ENCODE data around the gene ZNF592.

ZNF592 gene

DNA sequence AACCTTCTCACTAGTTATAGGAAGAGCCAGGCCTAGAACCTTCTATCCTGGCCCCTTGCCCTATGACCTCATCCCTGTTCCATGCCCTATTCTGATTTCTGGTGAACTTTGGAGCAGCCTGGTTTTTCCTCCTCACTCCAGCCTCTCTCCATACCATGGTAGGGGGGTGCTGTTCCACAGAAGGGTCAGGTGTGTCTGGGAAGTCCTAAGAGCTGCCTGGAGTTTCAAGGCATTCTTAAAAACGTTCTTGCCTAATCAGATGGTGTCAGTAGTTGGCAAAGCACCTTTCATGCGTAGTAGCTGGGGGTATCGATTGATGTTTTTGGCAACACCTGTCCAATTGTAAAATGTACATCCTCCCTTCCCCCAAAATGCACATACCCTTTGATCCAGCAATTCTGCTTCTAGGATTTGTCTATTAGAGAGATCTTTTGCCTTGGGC lies 52.0 kb downstream of the ZNF592 start:
- Histone ChIP-seq H3K27ac (ENCODE audit: insufficient read depth, low read length, poor library complexity, severe bottlenecking) (no peak overlapping the region), H3K36me3 (ENCODE audit: control insufficient read depth, insufficient read depth, low read length) (peaks cover 60% of the 10 kb centered on the region), H3K4me1 (ENCODE audit: control insufficient read depth, insufficient read depth, low read length, poor library complexity, severe bottlenecking) (no peaks in the 10 kb centered on the region), H3K9me3 (ENCODE audit: control insufficient read depth, low read length) (no peaks in the 10 kb centered on the region), H3K4me3 (ENCODE audit: insufficient read depth, low read depth, low read length, poor library complexity, severe bottlenecking) (no peak overlapping the region), H3K27me3 (replicated peaks; ENCODE audit: control insufficient read depth, insufficient read depth, low read length, poor library complexity, severe bottlenecking) (no peaks in the 10 kb centered on the region)
- DNase-seq, result no peak

DNA sequence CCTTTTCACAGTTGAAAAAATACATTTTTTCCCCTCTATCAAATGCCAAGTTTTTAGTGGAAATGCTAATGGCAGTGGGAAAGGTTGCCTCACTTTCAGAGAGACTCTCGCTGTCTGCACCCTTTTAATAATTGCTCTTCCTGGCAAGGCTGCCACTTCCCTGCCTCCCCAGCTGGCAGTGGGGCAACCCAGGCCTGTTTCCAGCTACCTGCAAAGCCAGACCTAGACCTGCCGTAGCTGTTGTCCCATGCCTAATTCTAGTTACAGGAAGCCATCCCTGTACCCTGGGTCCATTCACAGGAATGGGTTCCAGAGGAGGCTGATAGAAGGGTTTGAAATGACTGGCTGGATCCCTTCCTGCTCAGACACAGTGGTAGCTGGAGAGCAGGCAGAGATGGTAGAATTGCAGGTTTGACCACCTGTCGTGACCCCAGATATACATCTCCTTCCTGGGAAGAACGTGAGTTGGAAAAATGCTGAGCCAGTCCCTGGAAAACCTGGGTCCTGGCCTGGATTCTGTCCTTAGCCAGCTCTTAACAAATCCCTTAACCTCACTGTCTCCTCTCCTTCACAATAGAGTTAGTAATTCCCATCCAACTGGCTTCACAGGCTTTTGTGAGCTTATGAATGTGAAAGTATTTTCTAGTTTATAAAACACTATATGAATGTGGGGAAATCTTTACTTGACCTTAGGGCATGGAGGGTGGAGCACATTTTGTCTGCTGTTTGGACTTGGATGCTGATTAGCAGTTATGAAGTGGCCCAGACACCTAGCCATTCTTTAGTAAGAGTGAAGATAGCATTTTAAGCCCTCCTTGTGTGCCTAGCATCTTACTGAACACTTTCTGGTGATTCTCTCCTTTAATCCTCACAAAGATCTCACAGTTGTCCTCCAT lies 55.9 kb downstream of the ZNF592 start:
- no peak for DNase-seq
- no peaks in the 10 kb centered on the region for H3K4me1 ChIP-seq (ENCODE audit: control insufficient read depth, insufficient read depth, low read length, poor library complexity, severe bottlenecking)

DNA sequence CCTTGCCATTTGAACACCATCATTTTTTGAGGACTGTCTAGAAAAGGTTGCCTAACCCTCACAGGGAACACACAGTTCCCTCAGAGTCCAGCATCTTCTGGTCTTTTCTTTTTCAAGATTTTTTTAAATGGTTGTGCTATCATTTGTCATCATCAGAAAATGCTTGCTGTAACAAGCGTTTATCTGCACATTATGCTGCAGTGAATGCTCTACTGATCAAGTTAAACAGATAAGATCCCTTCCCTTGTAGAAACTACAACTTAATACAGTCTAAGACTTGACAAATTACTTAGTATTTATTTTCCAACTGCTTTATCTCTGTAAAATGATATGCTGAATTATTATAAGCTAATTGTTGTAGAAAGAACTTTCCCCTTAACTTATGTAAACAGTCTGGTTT lies 56.8 kb downstream of the ZNF592 start:
- Histone ChIP-seq H3K27me3 (replicated peaks; ENCODE audit: control insufficient read depth, insufficient read depth, low read length, poor library complexity, severe bottlenecking) (no peaks in the 10 kb centered on the region), H3K27ac (ENCODE audit: insufficient read depth, low read length, poor library complexity, severe bottlenecking) (no peak overlapping the region), H3K36me3 (ENCODE audit: control insufficient read depth, insufficient read depth, low read length) (peaks cover 24% of the 10 kb centered on the region), H3K4me3 (ENCODE audit: insufficient read depth, low read depth, low read length, poor library complexity, severe bottlenecking) (no peak overlapping the region), H3K4me1 (ENCODE audit: control insufficient read depth, insufficient read depth, low read length, poor library complexity, severe bottlenecking) (no peaks in the 10 kb centered on the region), H3K9me3 (ENCODE audit: control insufficient read depth, low read length) (no peaks in the 10 kb centered on the region)
- DNase-seq, result no peak

More for the DNA sequence above, 55.9 kb downstream of the ZNF592 start:
- peaks cover 34% of the 10 kb centered on the region for H3K36me3 ChIP-seq (ENCODE audit: control insufficient read depth, insufficient read depth, low read length)
- no peaks in the 10 kb centered on the region for H3K9me3 ChIP-seq (ENCODE audit: control insufficient read depth, low read length)
- H3K27me3 ChIP-seq (replicated peaks; ENCODE audit: control insufficient read depth, insufficient read depth, low read length, poor library complexity, severe bottlenecking), result no peaks in the 10 kb centered on the region
- H3K4me3 ChIP-seq (ENCODE audit: insufficient read depth, low read depth, low read length, poor library complexity, severe bottlenecking), result no peak overlapping the region
- H3K27ac ChIP-seq (ENCODE audit: insufficient read depth, low read length, poor library complexity, severe bottlenecking), result no peak overlapping the region

DNA sequence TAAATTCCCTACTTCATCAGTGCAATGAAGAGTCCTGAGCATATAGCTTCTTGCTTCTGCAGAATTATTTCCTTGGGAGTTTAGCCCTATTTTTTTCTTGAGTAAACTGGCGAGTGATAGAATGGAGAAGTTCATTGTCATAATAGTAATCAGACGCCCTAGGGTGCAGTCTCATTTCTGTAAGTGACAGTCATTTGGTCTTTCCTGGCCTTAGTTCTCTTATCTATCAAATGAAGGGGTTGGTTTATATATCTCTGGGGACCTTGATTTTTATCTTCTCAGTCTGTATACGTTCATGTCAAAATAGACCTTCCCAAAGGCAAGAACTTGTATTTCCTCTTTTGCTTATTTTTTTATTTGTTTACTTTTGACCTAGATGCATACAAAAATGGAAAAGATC lies 58.8 kb downstream of the ZNF592 start:
- Histone ChIP-seq H3K27ac (ENCODE audit: insufficient read depth, low read length, poor library complexity, severe bottlenecking) (no peak overlapping the region), H3K36me3 (ENCODE audit: control insufficient read depth, insufficient read depth, low read length) (peaks cover 7% of the 10 kb centered on the region)
- DNase-seq, result no peak

DNA sequence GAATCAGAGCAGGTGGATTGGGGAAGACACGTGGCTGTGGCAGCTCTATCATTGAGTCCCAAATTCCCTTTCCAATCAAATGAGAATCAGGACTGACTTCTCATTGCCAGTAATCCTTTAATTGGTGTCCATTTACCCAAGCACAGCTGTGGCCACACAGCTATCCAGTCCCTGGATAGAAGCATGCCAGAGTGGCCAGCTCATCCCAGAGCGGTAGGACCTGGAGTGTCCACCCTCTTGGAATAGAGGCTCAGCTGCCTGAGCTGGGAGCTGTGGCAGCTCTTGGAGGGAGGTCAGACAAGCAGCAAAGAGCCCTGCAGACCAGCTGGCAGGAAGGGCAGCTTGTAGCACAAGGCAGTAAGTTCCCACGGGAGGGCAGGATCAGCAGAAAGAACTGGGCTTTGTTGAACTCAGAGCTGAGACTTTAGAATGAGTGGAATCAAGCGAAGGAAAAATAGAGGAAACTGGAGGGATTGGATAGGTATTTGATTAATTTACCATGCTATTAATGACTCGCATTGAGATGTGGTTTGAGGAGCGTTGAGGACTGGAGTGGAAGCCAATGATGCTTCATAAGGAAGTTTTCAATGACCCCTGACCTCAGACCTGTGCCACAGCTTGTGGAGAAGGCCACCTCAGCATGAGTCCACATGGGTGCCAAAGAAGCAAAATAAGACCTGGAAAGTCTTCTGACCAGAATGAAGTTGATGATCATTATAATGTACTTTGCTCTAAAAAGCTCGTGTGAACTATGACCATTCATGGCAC lies 61.9 kb downstream of the ZNF592 start:
- no peak overlapping the region for H3K27ac ChIP-seq (ENCODE audit: insufficient read depth, low read length, poor library complexity, severe bottlenecking)
- no peak for DNase-seq
- no peaks in the 10 kb centered on the region for H3K36me3 ChIP-seq (ENCODE audit: control insufficient read depth, insufficient read depth, low read length)
- no peaks in the 10 kb centered on the region for H3K27me3 ChIP-seq (replicated peaks; ENCODE audit: control insufficient read depth, insufficient read depth, low read length, poor library complexity, severe bottlenecking)
- no peak overlapping the region for H3K4me3 ChIP-seq (ENCODE audit: insufficient read depth, low read depth, low read length, poor library complexity, severe bottlenecking)
- H3K9me3 ChIP-seq (ENCODE audit: control insufficient read depth, low read length), result no peaks in the 10 kb centered on the region
- H3K4me1 ChIP-seq (ENCODE audit: control insufficient read depth, insufficient read depth, low read length, poor library complexity, severe bottlenecking), result no peaks in the 10 kb centered on the region

More for the DNA sequence above, 58.8 kb downstream of the ZNF592 start:
- Histone ChIP-seq H3K9me3 (ENCODE audit: control insufficient read depth, low read length) (no peaks in the 10 kb centered on the region), H3K4me3 (ENCODE audit: insufficient read depth, low read depth, low read length, poor library complexity, severe bottlenecking) (no peak overlapping the region), H3K4me1 (ENCODE audit: control insufficient read depth, insufficient read depth, low read length, poor library complexity, severe bottlenecking) (no peaks in the 10 kb centered on the region), H3K27me3 (replicated peaks; ENCODE audit: control insufficient read depth, insufficient read depth, low read length, poor library complexity, severe bottlenecking) (no peaks in the 10 kb centered on the region)

DNA sequence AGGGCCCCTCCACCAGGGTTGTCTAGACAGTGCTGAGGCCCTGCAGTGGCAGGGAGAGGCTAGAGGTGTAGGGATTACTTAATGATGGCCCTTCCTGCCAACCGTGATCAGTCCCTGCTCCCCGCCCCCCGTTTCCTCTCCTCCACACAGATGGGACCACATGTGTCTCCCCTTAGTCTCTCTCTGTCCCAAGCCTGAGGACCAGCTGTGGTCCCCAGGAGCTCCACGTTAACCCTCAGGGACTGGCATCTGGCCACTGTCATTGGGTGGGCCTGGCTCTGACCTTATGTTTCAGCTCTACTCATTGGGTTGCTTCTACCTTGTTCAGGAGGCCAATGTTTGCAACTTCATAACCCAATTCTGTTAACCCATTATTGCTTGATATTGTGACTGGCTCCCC lies 62.8 kb downstream of the ZNF592 start:
- Histone ChIP-seq H3K27me3 (replicated peaks; ENCODE audit: control insufficient read depth, insufficient read depth, low read length, poor library complexity, severe bottlenecking) (no peaks in the 10 kb centered on the region), H3K4me1 (ENCODE audit: control insufficient read depth, insufficient read depth, low read length, poor library complexity, severe bottlenecking) (no peaks in the 10 kb centered on the region), H3K4me3 (ENCODE audit: insufficient read depth, low read depth, low read length, poor library complexity, severe bottlenecking) (no peak overlapping the region), H3K27ac (ENCODE audit: insufficient read depth, low read length, poor library complexity, severe bottlenecking) (no peak overlapping the region), H3K9me3 (ENCODE audit: control insufficient read depth, low read length) (no peaks in the 10 kb centered on the region), H3K36me3 (ENCODE audit: control insufficient read depth, insufficient read depth, low read length) (no peaks in the 10 kb centered on the region)
- no peak for DNase-seq

DNA sequence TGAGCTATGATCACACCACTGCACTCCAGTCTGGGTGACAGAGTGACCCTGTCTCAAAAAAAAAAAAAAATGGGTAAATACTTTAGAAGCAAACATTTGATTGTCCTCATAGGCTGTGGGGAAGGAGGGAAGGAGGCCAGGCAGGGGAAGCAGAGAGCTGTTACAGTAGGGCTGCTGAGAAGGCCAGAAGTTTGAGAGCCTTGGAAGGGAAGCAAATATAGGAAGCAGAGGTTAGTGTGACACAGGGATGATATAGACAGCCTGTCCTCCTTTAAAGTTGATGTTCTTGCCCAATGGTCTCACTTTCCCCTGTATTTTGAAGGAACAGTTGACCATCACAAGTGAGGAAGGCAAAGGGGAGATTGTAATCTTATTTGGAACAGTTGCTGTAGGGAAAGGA lies 63.4 kb downstream of the ZNF592 start:
- no peaks in the 10 kb centered on the region for H3K27me3 ChIP-seq (replicated peaks; ENCODE audit: control insufficient read depth, insufficient read depth, low read length, poor library complexity, severe bottlenecking)
- no peaks in the 10 kb centered on the region for H3K36me3 ChIP-seq (ENCODE audit: control insufficient read depth, insufficient read depth, low read length)
- no peak overlapping the region for H3K27ac ChIP-seq (ENCODE audit: insufficient read depth, low read length, poor library complexity, severe bottlenecking)
- no peaks in the 10 kb centered on the region for H3K4me1 ChIP-seq (ENCODE audit: control insufficient read depth, insufficient read depth, low read length, poor library complexity, severe bottlenecking)
- H3K4me3 ChIP-seq (ENCODE audit: insufficient read depth, low read depth, low read length, poor library complexity, severe bottlenecking), result no peak overlapping the region
- DNase-seq, result no peak
- no peaks in the 10 kb centered on the region for H3K9me3 ChIP-seq (ENCODE audit: control insufficient read depth, low read length)

DNA sequence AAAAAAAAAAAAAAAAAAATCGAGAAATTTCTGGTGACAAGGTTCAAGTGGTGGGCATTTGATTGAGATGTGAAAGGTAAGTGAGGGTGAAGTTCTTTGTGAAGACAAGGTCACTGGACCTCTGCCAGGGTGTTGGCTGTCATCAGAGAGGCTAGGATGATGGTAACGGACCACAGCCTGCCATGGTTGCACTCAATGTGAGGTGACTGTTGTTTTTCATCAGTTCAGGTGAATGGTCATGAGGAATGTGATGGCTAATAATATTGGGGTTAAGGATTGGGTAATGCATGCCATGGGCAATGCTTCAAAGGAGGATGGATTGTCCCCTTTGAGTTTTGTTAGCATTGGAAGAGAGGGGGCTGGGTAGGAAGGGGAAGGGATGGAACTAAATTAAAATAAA lies 64.5 kb downstream of the ZNF592 start:
- no peaks in the 10 kb centered on the region for H3K27me3 ChIP-seq (replicated peaks; ENCODE audit: control insufficient read depth, insufficient read depth, low read length, poor library complexity, severe bottlenecking)
- no peak overlapping the region for H3K4me3 ChIP-seq (ENCODE audit: insufficient read depth, low read depth, low read length, poor library complexity, severe bottlenecking)
- H3K36me3 ChIP-seq (ENCODE audit: control insufficient read depth, insufficient read depth, low read length), result no peaks in the 10 kb centered on the region
- no peak for DNase-seq
- H3K9me3 ChIP-seq (ENCODE audit: control insufficient read depth, low read length), result no peaks in the 10 kb centered on the region
- H3K4me1 ChIP-seq (ENCODE audit: control insufficient read depth, insufficient read depth, low read length, poor library complexity, severe bottlenecking), result peaks cover 1% of the 10 kb centered on the region
- H3K27ac ChIP-seq (ENCODE audit: insufficient read depth, low read length, poor library complexity, severe bottlenecking), result no peak overlapping the region

DNA sequence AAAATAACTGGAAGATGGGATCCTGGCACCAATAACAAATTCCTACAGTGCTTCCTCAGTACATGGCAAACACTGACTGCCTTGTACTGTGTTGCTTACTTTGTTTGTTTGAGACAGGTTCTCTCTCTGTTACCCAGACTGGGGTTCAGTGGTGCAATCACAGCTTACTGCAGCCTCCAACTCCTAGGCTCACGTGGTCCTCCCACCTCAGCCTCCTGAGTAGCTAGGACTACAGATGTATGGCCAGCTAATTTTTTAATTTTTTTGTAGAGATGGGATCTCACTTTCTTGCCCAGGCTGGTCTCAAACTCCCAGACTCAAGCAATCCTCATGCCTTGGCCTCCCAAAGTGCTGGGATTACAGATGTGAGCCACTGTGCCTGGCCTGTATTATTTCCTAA lies 65.0 kb downstream of the ZNF592 start:
- Histone ChIP-seq H3K4me1 (ENCODE audit: control insufficient read depth, insufficient read depth, low read length, poor library complexity, severe bottlenecking) (peaks cover 6% of the 10 kb centered on the region), H3K27ac (ENCODE audit: insufficient read depth, low read length, poor library complexity, severe bottlenecking) (no peak overlapping the region), H3K36me3 (ENCODE audit: control insufficient read depth, insufficient read depth, low read length) (no peaks in the 10 kb centered on the region), H3K27me3 (replicated peaks; ENCODE audit: control insufficient read depth, insufficient read depth, low read length, poor library complexity, severe bottlenecking) (no peaks in the 10 kb centered on the region), H3K9me3 (ENCODE audit: control insufficient read depth, low read length) (no peaks in the 10 kb centered on the region), H3K4me3 (ENCODE audit: insufficient read depth, low read depth, low read length, poor library complexity, severe bottlenecking) (no peak overlapping the region)
- no peak for DNase-seq

DNA sequence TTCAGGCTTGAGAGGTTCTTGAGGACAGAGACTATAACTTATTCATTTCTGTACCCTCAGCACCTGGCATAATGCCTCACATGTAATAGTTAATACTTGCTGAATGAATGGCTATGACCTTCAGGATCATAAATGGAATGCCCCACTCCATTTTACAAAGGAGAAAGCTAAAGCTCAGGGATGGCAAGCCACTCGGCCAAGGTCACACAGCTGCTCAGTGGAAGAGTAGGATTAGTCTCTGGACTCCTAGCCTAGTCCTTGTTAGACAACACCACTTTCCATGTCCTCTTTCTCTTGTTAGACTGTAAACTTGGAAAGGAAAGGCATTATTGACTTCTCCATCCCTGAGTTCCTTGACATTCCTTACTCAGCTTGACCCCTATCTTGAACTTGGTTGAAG lies 65.5 kb downstream of the ZNF592 start:
- Histone ChIP-seq H3K4me1 (ENCODE audit: control insufficient read depth, insufficient read depth, low read length, poor library complexity, severe bottlenecking) (peaks cover 6% of the 10 kb centered on the region), H3K27ac (ENCODE audit: insufficient read depth, low read length, poor library complexity, severe bottlenecking) (no peak overlapping the region), H3K9me3 (ENCODE audit: control insufficient read depth, low read length) (no peaks in the 10 kb centered on the region), H3K4me3 (ENCODE audit: insufficient read depth, low read depth, low read length, poor library complexity, severe bottlenecking) (no peak overlapping the region), H3K36me3 (ENCODE audit: control insufficient read depth, insufficient read depth, low read length) (no peaks in the 10 kb centered on the region), H3K27me3 (replicated peaks; ENCODE audit: control insufficient read depth, insufficient read depth, low read length, poor library complexity, severe bottlenecking) (no peaks in the 10 kb centered on the region)
- no peak for DNase-seq
